Measurements from ENCODE around the gene WDR86.
A peak's percentile ranks its signal among the peaks of the same experiment; 100 is the strongest.

Gene WDR86

GRCh38 chr7:151373599-151373998 is 36.2 kb downstream of the WDR86 start:
- peak; percentile 76 for TF ChIP-seq GATA2 (IDR thresholded peaks at IDR 0.05; ENCODE audit: low read depth, low read length)
- no peak for TF ChIP-seq GATA3 (IDR thresholded peaks at IDR 0.05; ENCODE audit: low read depth, low read length)

DNA sequence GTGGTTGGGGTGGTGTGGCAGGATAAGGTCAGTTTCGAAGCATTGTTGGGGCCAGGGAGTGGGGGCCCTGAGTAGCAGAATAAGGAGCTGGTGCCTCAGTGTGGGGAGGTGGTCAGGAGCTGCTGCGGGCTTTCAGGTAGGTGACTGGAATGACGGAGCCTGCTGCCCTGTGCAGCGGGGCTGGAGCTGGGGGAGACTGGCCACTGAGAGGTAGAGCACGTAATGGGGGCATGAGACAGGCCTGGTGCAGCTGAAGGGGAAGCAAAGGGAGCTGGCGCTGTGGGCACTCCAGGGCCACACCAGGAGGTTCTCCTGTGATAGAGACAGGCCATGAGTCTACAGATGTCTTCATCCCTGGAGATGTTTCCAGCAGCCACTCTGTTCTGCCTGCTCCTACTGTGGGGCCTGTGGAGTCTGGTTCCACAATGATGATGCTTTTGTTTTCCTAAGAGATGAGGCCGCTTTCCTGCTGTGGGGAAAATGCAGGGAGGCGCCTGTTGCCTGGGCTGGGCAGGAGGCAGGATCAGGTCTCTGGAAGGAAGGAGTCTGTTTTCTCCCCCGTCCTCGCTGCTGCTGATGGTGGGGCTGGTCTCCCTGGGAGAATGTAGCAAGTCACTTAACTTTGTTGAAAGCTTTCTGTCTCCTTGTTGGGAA is 37.1 kb downstream of the WDR86 start:
- TF ChIP-seq GATA2 (IDR thresholded peaks at IDR 0.05; ENCODE audit: low read depth, low read length) (no peak), GATA3 (IDR thresholded peaks at IDR 0.05; ENCODE audit: low read depth, low read length) (no peak)

- TF ChIP-seq GATA3 (IDR thresholded peaks at IDR 0.05; ENCODE audit: low read depth, low read length) = no peak
- no peak for TF ChIP-seq GATA2 (IDR thresholded peaks at IDR 0.05; ENCODE audit: low read depth, low read length)
Measured at GRCh38 chr7:151371266-151371665, 38.6 kb downstream of the WDR86 start.

GRCh38 chr7:151368136-151368571 is 41.7 kb downstream of the WDR86 start:
- no peak for TF ChIP-seq GATA3 (IDR thresholded peaks at IDR 0.05; ENCODE audit: low read depth, low read length)
- TF ChIP-seq GATA2 (IDR thresholded peaks at IDR 0.05; ENCODE audit: low read depth, low read length) = no peak

DNA sequence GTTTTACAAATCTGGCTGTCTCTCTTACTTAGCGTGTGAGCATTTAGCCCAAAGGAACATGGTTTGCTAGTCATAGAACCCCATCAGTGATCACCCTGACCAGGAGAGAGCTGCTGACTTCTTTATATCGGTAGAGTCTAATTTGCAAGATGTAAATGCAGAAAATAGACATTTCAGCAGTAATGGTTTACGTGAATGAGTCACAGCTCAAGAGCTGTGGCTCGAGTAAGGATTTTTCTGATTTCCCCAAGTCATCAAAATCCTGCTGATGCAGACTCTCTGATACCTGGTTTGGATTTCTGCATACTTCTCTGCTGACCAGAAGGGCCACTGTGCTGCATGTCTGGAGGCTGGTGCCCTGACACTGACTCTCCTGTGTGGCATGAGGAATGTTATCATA is 42.6 kb downstream of the WDR86 start:
- no peak for TF ChIP-seq GATA2 (IDR thresholded peaks at IDR 0.05; ENCODE audit: low read depth, low read length)
- no peak for TF ChIP-seq GATA3 (IDR thresholded peaks at IDR 0.05; ENCODE audit: low read depth, low read length)

- TF ChIP-seq GATA2 (IDR thresholded peaks at IDR 0.05; ENCODE audit: low read depth, low read length) = no peak
- TF ChIP-seq GATA3 (IDR thresholded peaks at IDR 0.05; ENCODE audit: low read depth, low read length) = no peak
Measured at GRCh38 chr7:151366880-151367222, 43.0 kb downstream of the WDR86 start.

GRCh38 chr7:151366166-151366879 is 43.5 kb downstream of the WDR86 start:
- TF ChIP-seq GATA3 (IDR thresholded peaks at IDR 0.05; ENCODE audit: low read depth, low read length) = no peak
- no peak for TF ChIP-seq GATA2 (IDR thresholded peaks at IDR 0.05; ENCODE audit: low read depth, low read length)

DNA sequence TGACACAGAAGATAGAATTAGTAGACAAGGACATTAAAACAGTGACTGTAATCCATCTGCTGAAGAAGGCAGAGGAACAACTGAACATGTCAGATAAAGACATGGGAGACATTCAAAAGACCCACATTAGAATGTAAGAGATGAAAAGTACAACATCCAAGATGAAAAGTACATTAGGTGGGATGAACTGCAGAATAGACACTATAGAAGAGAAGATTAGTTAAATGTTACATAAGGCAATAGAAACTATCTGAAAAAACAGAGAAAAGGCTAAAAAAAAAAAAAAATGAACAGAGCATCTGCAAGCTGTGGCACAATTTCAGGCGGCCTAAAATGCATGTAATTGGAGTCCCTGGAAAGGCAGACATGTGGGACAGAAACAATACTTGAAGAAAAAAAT is 46.7 kb downstream of the WDR86 start:
- no peak for TF ChIP-seq GATA2 (IDR thresholded peaks at IDR 0.05; ENCODE audit: low read depth, low read length)
- no peak for TF ChIP-seq GATA3 (IDR thresholded peaks at IDR 0.05; ENCODE audit: low read depth, low read length)

- TF ChIP-seq GATA2 (IDR thresholded peaks at IDR 0.05; ENCODE audit: low read depth, low read length) (no peak), GATA3 (IDR thresholded peaks at IDR 0.05; ENCODE audit: low read depth, low read length) (no peak)
Measured at GRCh38 chr7:151361193-151361959, 48.5 kb downstream of the WDR86 start.

DNA sequence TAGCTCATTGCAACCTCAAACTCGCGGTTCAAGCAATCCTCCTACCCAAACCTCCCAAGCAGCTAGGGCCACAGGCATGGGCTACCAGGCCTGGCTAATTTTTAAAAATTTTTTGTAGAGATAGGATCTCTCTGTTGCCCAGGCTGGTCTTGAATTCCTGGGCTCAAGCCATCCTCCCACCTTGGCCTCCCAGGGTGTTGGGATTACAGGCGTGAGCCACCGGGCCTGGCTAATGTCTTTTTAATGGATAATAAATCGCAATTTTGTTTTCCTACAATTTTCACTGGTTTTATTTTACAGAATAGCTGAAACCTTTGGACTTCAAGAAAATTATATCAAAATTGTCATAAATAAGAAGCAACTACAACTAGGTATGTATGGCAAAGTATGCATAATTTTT is 57.3 kb downstream of the WDR86 start:
- TF ChIP-seq GATA2 (IDR thresholded peaks at IDR 0.05; ENCODE audit: low read depth, low read length) (no peak), GATA3 (IDR thresholded peaks at IDR 0.05; ENCODE audit: low read depth, low read length) (no peak)

GRCh38 chr7:151351967-151352366 is 57.9 kb downstream of the WDR86 start:
- TF ChIP-seq GATA3 (IDR thresholded peaks at IDR 0.05; ENCODE audit: low read depth, low read length) = no peak
- TF ChIP-seq GATA2 (IDR thresholded peaks at IDR 0.05; ENCODE audit: low read depth, low read length) = no peak

DNA sequence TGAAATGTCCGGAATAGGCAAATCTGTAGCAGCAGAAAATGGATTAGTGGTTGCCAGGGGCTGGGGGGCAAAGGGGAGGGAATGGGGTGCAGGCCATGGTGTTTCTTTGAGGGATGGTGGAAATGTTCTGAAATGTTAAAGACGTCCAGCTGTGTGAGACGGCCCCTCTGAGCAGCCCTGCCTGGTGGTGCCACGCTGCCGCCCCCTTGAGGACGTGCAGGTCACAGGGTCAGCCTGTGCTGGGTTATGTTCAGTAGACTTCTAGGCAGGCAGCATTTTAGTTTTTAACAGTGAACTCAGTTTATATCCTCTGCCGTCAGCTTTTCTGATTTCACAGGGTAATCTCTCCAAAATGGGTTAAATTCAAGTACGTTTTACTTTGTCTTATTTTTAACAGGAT is 58.8 kb downstream of the WDR86 start:
- TF ChIP-seq GATA3 (IDR thresholded peaks at IDR 0.05; ENCODE audit: low read depth, low read length) (no peak), GATA2 (IDR thresholded peaks at IDR 0.05; ENCODE audit: low read depth, low read length) (no peak)

DNA sequence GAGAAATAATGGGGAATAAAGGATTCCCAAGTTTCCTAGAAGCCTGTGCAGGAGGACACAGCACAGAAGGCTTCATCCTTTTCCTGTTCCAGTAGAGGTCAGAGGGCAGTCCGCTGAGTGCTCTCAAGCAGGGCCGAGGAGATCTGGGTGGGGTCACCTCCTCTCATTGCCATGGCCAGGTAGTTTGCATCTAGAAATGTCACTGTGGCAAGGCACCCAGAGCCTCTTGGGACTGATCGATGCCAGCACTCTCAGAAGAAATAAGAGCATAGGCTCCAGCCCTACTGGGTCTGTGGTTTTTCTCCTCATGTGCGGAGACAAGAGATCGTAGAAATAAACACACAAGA is 60.4 kb downstream of the WDR86 start:
- TF ChIP-seq GATA3 (IDR thresholded peaks at IDR 0.05; ENCODE audit: low read depth, low read length) (no peak), GATA2 (IDR thresholded peaks at IDR 0.05; ENCODE audit: low read depth, low read length) (no peak)

- TF ChIP-seq GATA3 (IDR thresholded peaks at IDR 0.05; ENCODE audit: low read depth, low read length) = no peak
- no peak for TF ChIP-seq GATA2 (IDR thresholded peaks at IDR 0.05; ENCODE audit: low read depth, low read length)
Measured at GRCh38 chr7:151348970-151349369, 60.9 kb downstream of the WDR86 start.

DNA sequence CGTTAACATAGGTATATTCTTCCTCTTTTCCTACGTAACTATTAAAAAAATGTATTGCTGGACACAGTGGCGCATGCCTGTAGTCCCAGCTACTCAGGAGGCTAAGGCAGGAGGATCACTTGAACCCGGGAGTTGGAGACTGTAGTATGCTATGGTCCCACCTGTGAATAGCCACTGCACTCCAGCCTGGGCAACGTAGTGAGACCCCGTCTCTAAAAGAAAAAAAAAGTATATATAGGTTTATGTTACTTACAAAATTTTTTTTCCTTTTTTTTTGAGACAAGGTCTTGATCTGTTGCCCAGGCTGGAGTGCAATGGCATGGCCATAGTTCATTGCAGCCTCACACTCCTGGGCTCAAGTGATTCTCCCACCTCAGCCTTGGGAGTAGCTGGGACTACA is 62.6 kb downstream of the WDR86 start:
- TF ChIP-seq GATA2 (IDR thresholded peaks at IDR 0.05; ENCODE audit: low read depth, low read length) = no peak
- no peak for TF ChIP-seq GATA3 (IDR thresholded peaks at IDR 0.05; ENCODE audit: low read depth, low read length)
